ENCODE results near the gene SHB. TPM values are rescaled to one million over a fixed set of nuclear protein-coding genes. Genes with fewer than 3 reads are reported as not detected.
A peak's percentile ranks its signal among the peaks of the same experiment; 100 is the strongest.

SHB gene
- total and polyA plus RNA-seq, 11 donors = 7.8 to 31.4 (median 21.4) TPM

- TF ChIP-seq POLR2A (IDR thresholded peaks at IDR 0.05) = no peak
- no peak for TF ChIP-seq CTCF (IDR thresholded peaks at IDR 0.05)
- ATAC-seq = peak in 2 of 4 donors; percentile 33 to 34
- H3K4me1 ChIP-seq = peaks cover 7 to 76% (median 54%) of the 10 kb centered on the region in 12 donors
- DNase-seq = peak in 3 of 5 donors; percentile 36 to 70 (median 63)
- WGBS, 4 donors = 51 to 78% (median 65%) methylated on average over 5 of the region's 5 CpGs
- H3K27ac ChIP-seq = peak overlapping the region in 11 of 12 donors; percentile 17 to 72 (median 38)
- intact Hi-C loops (cut with DNase I) = no loop called here
- H3K27me3 ChIP-seq = no peaks in the 10 kb centered on the region
- H3K36me3 ChIP-seq = peaks cover 0 to 4% (median 0%) of the 10 kb centered on the region in 9 donors
- H3K9me3 ChIP-seq = no peaks in the 10 kb centered on the region
- H3K4me3 ChIP-seq = no peak overlapping the region
Measured at GRCh38 chr9:37998881-37999587, 70.0 kb downstream of the SHB start.

- DNase-seq (peak in 1 of 5 donors; percentile 40), ATAC-seq (peak in 2 of 4 donors; percentile 1 to 4)
- Histone ChIP-seq H3K36me3 (peaks cover 0 to 4% (median 0%) of the 10 kb centered on the region in 9 donors), H3K4me1 (peaks cover 10 to 78% (median 67%) of the 10 kb centered on the region in 12 donors), H3K27me3 (no peaks in the 10 kb centered on the region), H3K9me3 (no peaks in the 10 kb centered on the region), H3K27ac (peak overlapping the region in 9 of 12 donors; percentile 23 to 72 (median 41)), H3K4me3 (no peak overlapping the region)
- WGBS, 4 donors = 42 to 55% (median 50%) methylated on average over 11 to 15 of the region's 15 CpGs
- TF ChIP-seq POLR2A (IDR thresholded peaks at IDR 0.05) = no peak
- no peak for TF ChIP-seq CTCF (IDR thresholded peaks at IDR 0.05)
- intact Hi-C loops (cut with DNase I) = no loop called here
Measured at GRCh38 chr9:37997636-37998374, 71.2 kb downstream of the SHB start.

GRCh38 chr9:37996819-37997217 is 72.2 kb downstream of the SHB start:
- ATAC-seq (no peak), DNase-seq (no peak)
- Histone ChIP-seq H3K36me3 (peaks cover 0 to 4% (median 0%) of the 10 kb centered on the region in 9 donors), H3K27me3 (no peaks in the 10 kb centered on the region), H3K27ac (peak overlapping the region in 2 of 12 donors; percentile 41 to 72), H3K4me3 (no peak overlapping the region), H3K4me1 (peaks cover 10 to 82% (median 70%) of the 10 kb centered on the region in 12 donors), H3K9me3 (no peaks in the 10 kb centered on the region)
- intact Hi-C loops (cut with DNase I) = no loop called here
- TF ChIP-seq CTCF (IDR thresholded peaks at IDR 0.05) (no peak), POLR2A (IDR thresholded peaks at IDR 0.05) (no peak)
- 96 to 99% (median 97%) methylated on average over 4 of the region's 4 CpGs for WGBS, 4 donors
